Calu3 (cell line): ENCODE measurements around the gene BACE2. TPM values are rescaled to one million over a fixed set of nuclear protein-coding genes. Genes with fewer than 3 reads are reported as not detected.

ENCODE experiments used
- BruUV-seq: library from RNA; stranded (reverse); fragments of 400-500 nt; replicated peaks from 2 replicates; lab custom pipeline; 2021; lab: Mats Ljungman, UMichigan
- CTCF ChIA-PET: fragments of 300-600 bp; sonication (Branson Sonifier 250); formaldehyde crosslinking; loops from one replicate; lab custom pipeline; 2022; ENCODE audit warnings: antibody characterized with exemption; lab: Charles Lee
- DNase-seq: peaks from one replicate; pipeline ENCODE4 v3.0.0; 2022
- H3K27ac Mint-ChIP-seq: one replicate; pipeline ENCODE4 v1.8.0; 2022; ENCODE audit warnings: mixed read lengths; ENCODE audit not compliant: unreplicated experiment
- H3K27me3 Mint-ChIP-seq: one replicate; pipeline ENCODE4 v1.8.0; 2022; ENCODE audit warnings: mixed read lengths; ENCODE audit not compliant: unreplicated experiment
- H3K36me3 Mint-ChIP-seq: one replicate; pipeline ENCODE4 v1.8.0; 2022; ENCODE audit warnings: mild to moderate bottlenecking, moderate library complexity, mixed read lengths; ENCODE audit not compliant: insufficient read depth, unreplicated experiment
- H3K4me1 Mint-ChIP-seq: one replicate; pipeline ENCODE4 v1.8.0; 2022; ENCODE audit warnings: mild to moderate bottlenecking, low read depth, mixed read lengths; ENCODE audit not compliant: unreplicated experiment
- H3K4me3 Mint-ChIP-seq: one replicate; pipeline ENCODE4 v1.8.0; 2022; ENCODE audit warnings: mild to moderate bottlenecking, low read depth, moderate library complexity, mixed read lengths; ENCODE audit not compliant: unreplicated experiment
- H3K9me3 Mint-ChIP-seq: one replicate; pipeline ENCODE4 v1.8.0; 2022; ENCODE audit warnings: low read depth, mixed read lengths; ENCODE audit not compliant: unreplicated experiment
- intact Hi-C: fragments of 100-400 bp; cut with micrococcal nuclease; formaldehyde crosslinking; loops from one replicate; pipeline ENCODE4 v1.10.0; 2022; ENCODE audit not compliant: unreplicated experiment
- total RNA-seq: library from RNA; stranded (reverse); gene quantifications from 2 replicates; pipeline ENCODE4 v1.2.3, GENCODE V29; 2022
- TF ChIP-seq, protein P1 (sequence below): fragments of 200-600 bp; IDR thresholded peaks from one replicate; pipeline ENCODE4 v1.8.0; 2022; ENCODE audit warnings: antibody characterized with exemption; ENCODE audit not compliant: unreplicated experiment

The BACE2 gene
- total RNA-seq, 1 experiment from 2014 or later = 59.0 TPM

DNA sequence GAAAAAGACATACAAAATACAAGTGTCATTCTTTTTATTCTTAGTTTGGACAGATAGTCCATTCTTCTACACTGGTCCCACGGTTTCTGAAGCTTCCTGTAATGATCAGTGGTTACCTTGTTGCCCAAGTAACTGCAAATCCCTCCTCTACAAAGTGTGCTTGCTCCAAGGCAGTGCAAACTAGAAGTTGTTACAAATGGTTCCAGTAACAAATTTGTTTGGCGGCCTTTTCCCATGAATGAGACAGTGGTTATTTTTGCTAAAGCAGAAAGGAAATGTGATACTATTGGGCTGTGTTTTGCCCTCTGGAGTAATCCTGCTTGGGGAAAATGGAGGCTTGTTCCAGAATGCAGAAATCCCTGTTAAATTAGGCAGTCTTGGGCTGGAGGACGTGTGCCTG lies 8.9 kb downstream of the BACE2 start:
- TF ChIP-seq, protein P1, sequence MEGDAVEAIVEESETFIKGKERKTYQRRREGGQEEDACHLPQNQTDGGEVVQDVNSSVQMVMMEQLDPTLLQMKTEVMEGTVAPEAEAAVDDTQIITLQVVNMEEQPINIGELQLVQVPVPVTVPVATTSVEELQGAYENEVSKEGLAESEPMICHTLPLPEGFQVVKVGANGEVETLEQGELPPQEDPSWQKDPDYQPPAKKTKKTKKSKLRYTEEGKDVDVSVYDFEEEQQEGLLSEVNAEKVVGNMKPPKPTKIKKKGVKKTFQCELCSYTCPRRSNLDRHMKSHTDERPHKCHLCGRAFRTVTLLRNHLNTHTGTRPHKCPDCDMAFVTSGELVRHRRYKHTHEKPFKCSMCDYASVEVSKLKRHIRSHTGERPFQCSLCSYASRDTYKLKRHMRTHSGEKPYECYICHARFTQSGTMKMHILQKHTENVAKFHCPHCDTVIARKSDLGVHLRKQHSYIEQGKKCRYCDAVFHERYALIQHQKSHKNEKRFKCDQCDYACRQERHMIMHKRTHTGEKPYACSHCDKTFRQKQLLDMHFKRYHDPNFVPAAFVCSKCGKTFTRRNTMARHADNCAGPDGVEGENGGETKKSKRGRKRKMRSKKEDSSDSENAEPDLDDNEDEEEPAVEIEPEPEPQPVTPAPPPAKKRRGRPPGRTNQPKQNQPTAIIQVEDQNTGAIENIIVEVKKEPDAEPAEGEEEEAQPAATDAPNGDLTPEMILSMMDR = no peak
- peaks cover 4% of the 10 kb centered on the region for H3K9me3 Mint-ChIP-seq
- H3K27me3 Mint-ChIP-seq = no peaks in the 10 kb centered on the region
- CTCF ChIA-PET = no interaction called here
- no peak overlapping the region for H3K27ac Mint-ChIP-seq
- peaks cover 10% of the 10 kb centered on the region for H3K36me3 Mint-ChIP-seq
- BruUV-seq = no TSS peak
- DNase-seq = no peak
- intact Hi-C loops = no loop called here
- H3K4me3 Mint-ChIP-seq = no peak overlapping the region
- peaks cover 8% of the 10 kb centered on the region for H3K4me1 Mint-ChIP-seq

DNA sequence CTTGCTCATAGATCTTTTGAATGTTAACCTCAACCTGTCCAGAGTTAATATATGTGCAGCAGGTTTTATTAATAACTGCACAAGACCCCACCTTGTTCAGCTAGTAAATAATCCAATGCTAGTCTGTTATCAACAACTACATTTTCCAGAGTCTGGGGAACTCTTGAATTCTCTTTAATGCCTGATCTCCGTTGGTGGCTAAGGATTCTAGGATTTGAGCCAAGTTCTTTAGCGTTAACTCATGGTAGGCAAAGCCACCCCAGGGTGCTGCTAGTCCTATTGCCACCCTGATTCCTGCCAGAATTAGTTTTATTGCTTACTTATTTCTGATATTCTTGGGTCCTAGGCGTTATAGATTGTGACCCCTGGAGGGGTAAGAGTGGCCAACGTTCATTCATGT lies 12.8 kb downstream of the BACE2 start:
- H3K36me3 Mint-ChIP-seq = peaks cover 10% of the 10 kb centered on the region
- H3K4me1 Mint-ChIP-seq = peaks cover 8% of the 10 kb centered on the region
- H3K9me3 Mint-ChIP-seq = peaks cover 5% of the 10 kb centered on the region
- TF ChIP-seq, protein P1 = no peak
- DNase-seq = no peak
- intact Hi-C loops = no loop called here
- no peak overlapping the region for H3K4me3 Mint-ChIP-seq
- CTCF ChIA-PET = no interaction called here
- BruUV-seq = no TSS peak
- no peaks in the 10 kb centered on the region for H3K27me3 Mint-ChIP-seq
- H3K27ac Mint-ChIP-seq = no peak overlapping the region

DNA sequence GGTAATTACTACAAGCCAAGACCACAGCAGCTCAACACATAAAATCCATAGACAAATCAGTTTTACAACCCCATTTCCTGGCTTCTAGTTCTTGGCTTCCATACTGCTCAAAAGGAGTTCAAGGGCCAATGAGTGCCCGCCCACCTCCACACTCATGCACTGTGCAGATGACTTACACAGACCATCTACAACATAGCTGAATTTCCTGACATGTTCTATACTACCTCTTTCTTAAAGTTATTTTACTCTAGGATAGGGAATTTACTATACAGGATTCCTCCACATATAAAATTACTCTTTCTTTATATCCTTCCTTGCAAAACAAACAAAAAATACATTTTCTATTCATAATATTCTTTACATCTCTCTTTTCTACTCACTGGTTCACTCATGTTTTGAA lies 14.6 kb downstream of the BACE2 start:
- Mint-ChIP-seq H3K27ac (no peak overlapping the region), H3K27me3 (no peaks in the 10 kb centered on the region), H3K36me3 (peaks cover 10% of the 10 kb centered on the region), H3K4me1 (peaks cover 23% of the 10 kb centered on the region), H3K9me3 (peaks cover 5% of the 10 kb centered on the region), H3K4me3 (no peak overlapping the region)
- CTCF ChIA-PET = no interaction called here
- BruUV-seq = no TSS peak
- TF ChIP-seq, protein P1 = no peak
- no peak for DNase-seq
- intact Hi-C loops = no loop called here

DNA sequence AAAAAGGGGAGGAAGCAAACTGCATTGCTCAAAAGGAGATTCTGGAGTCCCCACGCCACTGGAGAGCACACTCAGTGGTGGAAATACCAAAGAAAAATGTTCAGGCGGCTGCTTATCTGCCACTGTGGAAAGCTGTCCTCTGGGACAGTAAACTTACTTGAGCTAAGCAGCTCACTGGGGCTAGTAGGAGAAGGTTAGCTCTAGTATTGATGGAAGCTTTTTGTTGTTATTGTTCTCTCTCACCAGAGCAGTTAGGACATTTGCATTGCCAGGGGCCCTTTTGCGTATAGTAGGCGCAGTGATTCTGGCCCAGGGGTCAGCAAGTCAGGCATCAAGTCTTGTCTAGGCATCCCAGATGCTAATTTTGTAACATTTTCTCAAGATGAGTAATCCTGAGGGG lies 15.6 kb downstream of the BACE2 start:
- TF ChIP-seq, protein P1 = no peak
- no peaks in the 10 kb centered on the region for H3K27me3 Mint-ChIP-seq
- BruUV-seq = no TSS peak
- H3K4me1 Mint-ChIP-seq = peaks cover 21% of the 10 kb centered on the region
- intact Hi-C loops = no loop called here
- DNase-seq = no peak
- H3K36me3 Mint-ChIP-seq = peaks cover 10% of the 10 kb centered on the region
- CTCF ChIA-PET = no interaction called here
- H3K9me3 Mint-ChIP-seq = peaks cover 5% of the 10 kb centered on the region
- no peak overlapping the region for H3K27ac Mint-ChIP-seq
- H3K4me3 Mint-ChIP-seq = no peak overlapping the region
